NCI-H748 treated with DMSO at 0.1 percent for 48 hours (cell line): ENCODE data around the gene SAYSD1.

Experiments
- DNase-seq: peaks from one replicate; lab custom pipeline; 2025; lab: John Stamatoyannopoulos, UW

Gene SAYSD1

GRCh38 chr6:39079197-39080125 lies 35.5 kb downstream of the SAYSD1 start:
- no peak for DNase-seq

GRCh38 chr6:39078695-39079094 lies 36.3 kb downstream of the SAYSD1 start:
- no peak for DNase-seq

GRCh38 chr6:39077882-39078594 lies 36.9 kb downstream of the SAYSD1 start:
- no peak for DNase-seq

GRCh38 chr6:39076623-39077535 lies 38.1 kb downstream of the SAYSD1 start:
- no peak for DNase-seq

DNA sequence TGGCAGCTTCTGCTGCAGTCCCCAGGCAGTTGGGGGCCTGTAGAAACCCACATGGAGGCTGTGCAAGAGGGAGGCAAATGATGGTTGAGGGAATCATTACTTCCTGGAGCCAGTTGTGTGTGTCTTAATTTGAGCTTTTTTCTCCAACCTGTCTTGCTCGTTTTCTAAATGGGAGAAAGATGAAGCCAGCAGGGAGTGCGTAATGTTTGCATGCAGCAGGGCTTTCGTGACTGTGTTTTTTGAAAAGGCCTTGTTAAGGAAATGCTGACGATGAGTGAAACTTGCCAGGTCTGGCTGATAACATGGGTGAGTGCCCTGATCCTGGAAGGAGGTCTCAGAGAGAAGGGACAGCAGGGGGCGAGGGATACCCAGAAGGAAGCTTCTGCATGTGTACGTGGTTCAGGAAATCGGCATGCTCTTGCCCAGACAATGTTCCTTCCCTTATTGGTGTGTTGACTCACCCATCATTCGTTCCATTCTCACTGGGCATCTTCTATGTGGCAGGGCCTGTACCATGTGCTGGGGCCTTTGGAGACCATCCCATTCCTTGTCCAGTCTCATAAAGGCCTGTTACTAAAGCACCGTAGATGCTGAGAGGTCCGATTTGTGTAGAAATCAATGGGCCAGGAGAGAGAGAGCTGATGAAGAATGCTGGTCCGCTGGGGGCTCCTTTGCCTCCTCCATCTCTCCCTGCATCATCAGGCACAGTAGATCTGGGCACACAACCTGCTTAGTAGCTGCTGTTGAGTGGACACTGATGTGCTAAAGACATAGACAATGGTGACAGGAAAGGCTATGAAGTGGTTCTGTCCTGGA lies 39.0 kb downstream of the SAYSD1 start:
- DNase-seq: no peak

DNA sequence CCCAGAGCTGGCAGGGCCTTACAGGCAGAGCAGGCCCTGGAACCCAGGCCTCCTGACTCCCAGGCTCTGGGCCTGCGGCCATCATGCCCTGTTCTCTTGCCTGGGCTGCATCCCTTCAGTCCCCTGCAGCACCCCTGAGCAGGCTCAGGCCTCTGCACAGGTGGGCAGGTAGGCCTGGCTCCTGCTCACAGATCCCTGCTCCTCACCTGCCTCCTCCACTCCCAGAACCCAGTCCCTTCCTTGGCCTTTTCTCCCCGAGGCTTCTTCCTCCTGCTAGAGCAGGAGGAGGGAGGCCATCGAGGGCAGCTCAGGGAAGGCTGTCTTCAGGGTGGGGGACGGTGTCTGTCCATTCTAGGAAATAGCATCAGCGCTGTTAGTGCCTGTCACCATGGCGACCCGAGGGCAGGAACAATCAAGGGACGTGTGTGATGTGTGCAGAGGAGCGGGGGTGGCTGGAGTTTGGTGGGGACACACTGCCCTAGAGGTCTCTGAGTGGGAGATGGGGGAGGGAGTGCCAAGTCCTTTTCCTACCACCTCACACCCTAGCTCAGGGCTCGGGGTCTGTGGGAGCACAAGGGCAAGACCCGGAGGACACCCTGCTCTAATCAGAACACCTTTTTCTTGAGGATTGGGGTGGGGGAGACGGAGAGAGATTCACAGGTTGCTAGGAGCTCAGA lies 39.8 kb downstream of the SAYSD1 start:
- DNase-seq: no peak

GRCh38 chr6:39074486-39074885 lies 40.5 kb downstream of the SAYSD1 start:
- no peak for DNase-seq

DNA sequence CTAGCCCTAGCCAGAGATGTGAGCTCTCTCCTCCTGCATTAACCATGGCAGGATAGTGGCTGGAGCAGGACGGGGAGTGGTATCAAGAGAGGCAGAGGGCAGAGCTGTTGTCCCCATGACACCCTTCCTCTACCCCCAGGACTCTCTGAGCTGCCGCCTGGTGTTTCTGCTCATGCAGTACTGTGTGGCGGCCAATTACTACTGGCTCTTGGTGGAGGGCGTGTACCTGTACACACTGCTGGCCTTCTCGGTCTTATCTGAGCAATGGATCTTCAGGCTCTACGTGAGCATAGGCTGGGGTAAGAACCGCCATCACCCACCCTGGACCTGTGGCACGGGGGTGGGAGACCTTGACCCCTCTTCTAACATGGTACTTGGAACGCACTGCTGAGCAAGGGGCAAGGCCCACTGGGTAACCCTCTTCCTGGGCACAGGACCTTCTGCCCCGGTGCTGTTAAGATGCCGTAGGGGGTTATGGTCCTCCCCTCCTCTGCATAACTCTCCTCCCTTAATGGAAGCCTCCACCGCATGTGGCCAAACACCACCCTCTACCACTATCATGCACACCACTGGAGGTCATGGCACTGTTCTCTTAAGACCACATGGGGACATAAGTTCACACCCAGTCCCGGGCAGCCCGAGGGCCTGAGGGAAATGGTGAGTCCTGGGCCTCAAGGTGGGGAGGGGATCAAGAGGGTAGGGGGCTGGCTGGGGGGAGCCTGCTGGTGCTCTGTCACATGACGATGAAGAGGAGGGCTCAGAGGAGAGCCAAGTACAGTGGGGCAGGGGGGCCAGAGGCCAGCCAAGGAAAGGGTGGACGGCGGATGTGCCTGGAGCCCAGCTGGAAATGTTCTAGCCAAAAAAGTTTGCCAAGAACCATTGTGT lies 41.3 kb downstream of the SAYSD1 start:
- no peak for DNase-seq

DNA sequence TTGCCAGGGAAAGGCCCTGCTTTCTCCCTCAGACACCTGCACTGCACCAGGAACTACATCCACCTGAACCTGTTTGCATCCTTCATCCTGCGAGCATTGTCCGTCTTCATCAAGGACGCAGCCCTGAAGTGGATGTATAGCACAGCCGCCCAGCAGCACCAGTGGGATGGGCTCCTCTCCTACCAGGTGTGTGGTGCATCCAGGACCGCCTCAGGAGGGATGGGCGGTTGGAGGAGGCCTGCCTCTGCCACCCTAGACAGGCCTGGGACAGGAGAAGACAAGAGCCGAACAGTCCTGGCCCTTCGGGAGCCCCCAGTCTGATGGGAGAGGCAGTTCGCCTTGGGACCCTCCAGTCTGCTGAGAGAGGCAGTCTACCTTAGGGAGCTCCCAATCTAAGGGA lies 42.2 kb downstream of the SAYSD1 start:
- no peak for DNase-seq

- DNase-seq: no peak
These were observed 46.6 kb downstream of the SAYSD1 start for GRCh38 chr6:39068391-39068790.

DNA sequence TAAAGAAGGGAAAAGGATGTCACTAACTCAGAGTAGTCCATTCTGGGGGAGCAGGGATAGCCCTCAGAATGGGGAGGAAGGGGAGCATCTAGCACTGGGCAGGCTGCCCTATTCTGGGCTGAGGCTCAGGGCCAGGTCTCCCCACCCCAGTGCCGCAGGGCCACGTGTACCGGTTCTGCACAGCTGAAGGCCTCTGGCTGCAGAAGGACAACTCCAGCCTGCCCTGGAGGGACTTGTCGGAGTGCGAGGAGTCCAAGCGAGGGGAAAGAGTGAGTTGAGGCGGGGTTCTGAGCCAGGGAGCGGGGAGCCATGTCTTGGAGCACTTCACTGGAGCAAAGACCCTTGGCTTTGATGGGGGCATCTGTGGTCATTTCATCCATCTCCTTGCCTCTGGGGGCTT lies 49.4 kb downstream of the SAYSD1 start:
- DNase-seq: no peak

DNA sequence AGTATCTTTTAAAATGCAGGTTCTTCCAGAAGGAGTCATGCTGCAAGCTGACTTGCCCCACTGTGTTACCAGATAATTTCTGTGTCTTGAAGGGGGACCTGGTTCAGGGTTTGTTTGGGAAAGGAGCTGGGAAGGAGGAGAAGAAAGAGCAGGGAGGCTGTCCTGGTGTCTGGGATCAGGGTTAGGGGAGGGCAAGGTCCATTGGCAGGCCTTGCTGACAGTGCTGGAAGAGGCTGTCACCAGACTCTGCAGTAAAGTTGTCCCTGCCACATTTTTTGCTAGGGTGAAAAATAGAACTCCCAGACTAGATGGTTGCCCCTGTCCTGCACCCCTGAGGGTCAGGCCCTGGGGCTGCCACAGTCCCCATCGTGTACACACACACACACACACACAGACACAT lies 51.5 kb downstream of the SAYSD1 start:
- DNase-seq: no peak

DNA sequence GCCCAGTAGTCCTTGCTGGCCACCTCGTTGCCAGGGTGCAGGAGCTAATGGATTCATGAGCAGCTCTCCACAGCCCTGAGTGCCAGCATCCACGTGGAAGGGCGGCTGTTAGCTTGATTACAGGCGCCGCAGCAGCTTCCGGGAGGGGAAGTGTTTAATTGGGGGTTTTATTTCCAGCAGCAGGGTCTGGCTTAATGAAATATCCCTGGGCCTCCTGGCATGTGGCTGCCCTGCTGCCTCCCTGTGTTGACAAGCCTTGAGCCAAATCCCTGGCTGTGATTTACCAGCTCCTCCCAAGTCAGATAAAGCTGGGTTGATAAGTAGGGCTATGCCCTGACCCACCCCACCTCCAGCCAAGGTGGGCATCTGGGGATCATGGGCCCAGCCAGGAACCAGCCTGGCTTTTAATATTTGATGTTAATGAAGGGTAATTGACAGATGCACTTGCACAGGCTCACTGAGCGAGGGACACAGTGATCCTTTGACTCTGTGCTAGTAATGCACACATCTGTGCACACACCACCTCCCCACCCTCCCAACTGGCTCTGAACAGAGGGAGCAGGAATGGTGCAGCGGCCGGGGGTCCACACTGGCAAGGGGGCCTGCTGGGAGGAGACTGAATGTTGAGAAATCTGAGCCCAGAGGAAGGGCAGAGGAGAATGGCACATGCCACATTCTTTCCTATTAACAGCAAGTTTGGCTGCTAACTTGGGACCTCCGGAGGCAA lies 52.8 kb downstream of the SAYSD1 start:
- peak; percentile 76 for DNase-seq

GRCh38 chr6:39061588-39061987 lies 53.4 kb downstream of the SAYSD1 start:
- DNase-seq: no peak

DNA sequence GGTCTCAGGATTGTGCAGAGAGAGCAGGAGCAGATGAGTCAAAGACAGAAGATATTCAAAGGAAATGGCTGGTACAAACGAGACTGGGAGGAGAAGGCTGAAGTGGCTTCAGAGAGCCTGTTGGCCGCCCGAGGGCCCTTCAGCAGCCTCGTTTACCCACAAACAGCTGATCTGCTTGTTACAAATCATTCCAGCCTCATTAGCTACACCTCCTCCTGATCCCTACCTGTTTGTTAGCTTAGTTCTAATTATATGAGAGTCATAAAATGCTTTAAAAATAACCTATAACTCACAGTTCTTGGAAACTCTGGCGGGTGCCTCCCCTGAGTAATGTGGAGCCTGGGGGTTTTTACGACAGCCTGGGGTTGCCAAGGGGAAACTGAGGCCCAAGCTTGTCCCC lies 53.8 kb downstream of the SAYSD1 start:
- no peak for DNase-seq

DNA sequence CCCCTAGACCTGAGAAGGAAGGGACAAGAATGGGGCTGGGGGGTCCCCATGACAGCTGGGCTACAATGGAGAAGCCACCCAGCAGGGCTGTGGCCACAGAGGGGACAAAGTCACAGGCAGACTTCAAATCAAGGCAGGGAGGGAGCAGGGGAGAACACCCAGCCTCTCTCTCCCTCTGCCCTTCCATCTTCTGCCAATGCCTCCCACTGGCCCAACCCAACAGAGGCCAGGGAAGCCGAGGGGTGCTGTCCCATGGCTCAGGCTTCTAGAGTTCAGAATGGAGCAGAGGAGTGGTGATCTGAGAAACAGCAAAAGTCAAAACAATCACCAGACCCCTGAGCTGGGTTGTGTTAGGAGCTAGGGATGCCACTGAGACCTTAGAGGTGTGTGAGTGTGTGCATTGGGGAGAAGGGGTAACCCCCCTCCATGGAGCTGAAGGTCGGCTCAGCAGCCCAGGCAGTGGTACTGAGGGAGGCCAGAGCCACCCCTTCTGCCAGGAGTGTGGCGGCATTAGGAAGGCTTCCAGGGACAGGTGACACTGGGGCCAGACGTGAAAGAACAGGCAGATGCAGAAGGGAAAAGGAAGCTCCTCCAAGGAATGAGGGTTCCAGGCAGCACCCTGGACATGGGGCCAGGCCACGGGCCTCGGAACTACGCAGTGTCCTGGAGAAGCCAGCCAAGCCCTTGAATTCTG lies 54.4 kb downstream of the SAYSD1 start:
- no peak for DNase-seq

- DNase-seq: peak; percentile 77
These were observed 55.3 kb downstream of the SAYSD1 start for GRCh38 chr6:39059496-39060310.
